HL-60 (cell line): ENCODE measurements around the gene GSN.

ENCODE experiments used
- GABPA ChIP-seq: IDR thresholded peaks from 2 replicates; pipeline ENCODE4 v1.6.1; 2012; ENCODE audit warnings: low read depth
- REST ChIP-seq: IDR thresholded peaks from 2 replicates; pipeline ENCODE4 v1.6.1; 2012; ENCODE audit warnings: low read depth; ENCODE audit not compliant: insufficient replicate concordance
- TF ChIP-seq, protein P1 (sequence below): IDR thresholded peaks from one replicate; pipeline ENCODE4 v1.5.1; 2011; ENCODE audit warnings: low read length, control low read depth, inconsistent platforms; ENCODE audit not compliant: insufficient read depth

DNA sequence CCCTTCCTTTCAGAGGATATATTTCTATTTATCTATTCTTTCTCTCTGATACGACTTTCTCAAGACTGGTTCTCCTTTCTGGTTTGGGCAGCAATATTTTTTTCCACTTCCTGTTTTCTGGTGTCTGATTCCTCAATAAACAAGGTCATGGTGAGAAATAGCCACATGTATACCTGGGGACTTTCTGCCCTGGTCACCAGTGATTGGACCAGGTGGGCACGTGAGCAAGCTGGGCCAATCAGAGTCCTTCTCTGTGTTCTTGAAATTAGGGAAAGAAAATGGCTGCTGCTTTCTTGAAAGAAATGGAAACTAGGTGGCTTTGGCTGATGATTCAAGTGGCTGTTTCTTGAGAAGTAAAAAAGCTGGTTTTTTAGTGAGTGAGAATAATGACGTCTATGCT lies 18.4 kb upstream of the GSN start:
- TF ChIP-seq REST = no peak
- TF ChIP-seq, protein P1, sequence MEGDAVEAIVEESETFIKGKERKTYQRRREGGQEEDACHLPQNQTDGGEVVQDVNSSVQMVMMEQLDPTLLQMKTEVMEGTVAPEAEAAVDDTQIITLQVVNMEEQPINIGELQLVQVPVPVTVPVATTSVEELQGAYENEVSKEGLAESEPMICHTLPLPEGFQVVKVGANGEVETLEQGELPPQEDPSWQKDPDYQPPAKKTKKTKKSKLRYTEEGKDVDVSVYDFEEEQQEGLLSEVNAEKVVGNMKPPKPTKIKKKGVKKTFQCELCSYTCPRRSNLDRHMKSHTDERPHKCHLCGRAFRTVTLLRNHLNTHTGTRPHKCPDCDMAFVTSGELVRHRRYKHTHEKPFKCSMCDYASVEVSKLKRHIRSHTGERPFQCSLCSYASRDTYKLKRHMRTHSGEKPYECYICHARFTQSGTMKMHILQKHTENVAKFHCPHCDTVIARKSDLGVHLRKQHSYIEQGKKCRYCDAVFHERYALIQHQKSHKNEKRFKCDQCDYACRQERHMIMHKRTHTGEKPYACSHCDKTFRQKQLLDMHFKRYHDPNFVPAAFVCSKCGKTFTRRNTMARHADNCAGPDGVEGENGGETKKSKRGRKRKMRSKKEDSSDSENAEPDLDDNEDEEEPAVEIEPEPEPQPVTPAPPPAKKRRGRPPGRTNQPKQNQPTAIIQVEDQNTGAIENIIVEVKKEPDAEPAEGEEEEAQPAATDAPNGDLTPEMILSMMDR = no peak
- TF ChIP-seq GABPA = no peak
